WERI-Rb-1 (cell line): ENCODE results near the gene TMF1.

ENCODE experiments used
- DNase-seq: peaks from one replicate; pipeline ENCODE4 v3.0.0-alpha.2; 2020
- H3K27ac ChIP-seq: fragments of 250-450 bp; sonication (Bioruptor Pico); 2 replicates; pipeline ENCODE4 v1.5.1; 2020; ENCODE audit warnings: mild to moderate bottlenecking, moderate library complexity
- H3K27me3 ChIP-seq: fragments of 250-450 bp; sonication (Bioruptor Pico); 2 replicates; pipeline ENCODE4 v1.5.1; 2021; ENCODE audit warnings: mild to moderate bottlenecking, low read depth, moderate library complexity; ENCODE audit not compliant: insufficient read depth, severe bottlenecking
- H3K36me3 ChIP-seq: fragments of 250-450 bp; sonication (Bioruptor Pico); 2 replicates; pipeline ENCODE4 v1.5.1; 2020; ENCODE audit warnings: mild to moderate bottlenecking, moderate library complexity
- H3K4me3 ChIP-seq: 2 replicates; pipeline ENCODE4 v1.5.1; 2011; ENCODE audit warnings: low read depth, mild to moderate bottlenecking, control low read depth, low read length
- H3K9me3 ChIP-seq: fragments of 250-450 bp; sonication (Bioruptor Pico); 2 replicates; pipeline ENCODE4 v1.5.1; 2021; ENCODE audit warnings: mild to moderate bottlenecking, moderate library complexity; ENCODE audit not compliant: severe bottlenecking
- TF ChIP-seq, protein P1 (sequence below): IDR thresholded peaks from 2 replicates; pipeline ENCODE4 v1.5.1; 2011; ENCODE audit warnings: low read depth, mild to moderate bottlenecking, control low read depth, inconsistent platforms, low read length

Gene TMF1

DNA sequence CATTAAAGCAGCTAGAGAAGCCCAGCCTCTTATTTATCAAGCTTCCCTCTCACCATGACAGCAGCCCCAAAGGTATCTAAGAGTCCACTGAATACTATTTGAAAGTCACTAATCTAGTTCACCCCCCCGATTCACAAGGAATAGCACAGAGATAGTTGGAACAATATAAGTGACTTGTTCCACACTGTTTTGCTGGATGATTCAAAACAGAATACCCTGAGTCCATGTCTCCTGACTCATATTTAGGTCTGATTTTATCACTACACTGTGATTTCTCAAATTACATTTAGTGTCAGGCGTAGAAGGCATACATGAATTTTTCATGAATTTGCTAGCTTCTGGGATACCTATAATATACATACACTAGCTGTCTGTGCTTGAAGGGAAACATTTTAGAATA, 20.0 kb downstream of the TMF1 start:
- TF ChIP-seq, protein P1, sequence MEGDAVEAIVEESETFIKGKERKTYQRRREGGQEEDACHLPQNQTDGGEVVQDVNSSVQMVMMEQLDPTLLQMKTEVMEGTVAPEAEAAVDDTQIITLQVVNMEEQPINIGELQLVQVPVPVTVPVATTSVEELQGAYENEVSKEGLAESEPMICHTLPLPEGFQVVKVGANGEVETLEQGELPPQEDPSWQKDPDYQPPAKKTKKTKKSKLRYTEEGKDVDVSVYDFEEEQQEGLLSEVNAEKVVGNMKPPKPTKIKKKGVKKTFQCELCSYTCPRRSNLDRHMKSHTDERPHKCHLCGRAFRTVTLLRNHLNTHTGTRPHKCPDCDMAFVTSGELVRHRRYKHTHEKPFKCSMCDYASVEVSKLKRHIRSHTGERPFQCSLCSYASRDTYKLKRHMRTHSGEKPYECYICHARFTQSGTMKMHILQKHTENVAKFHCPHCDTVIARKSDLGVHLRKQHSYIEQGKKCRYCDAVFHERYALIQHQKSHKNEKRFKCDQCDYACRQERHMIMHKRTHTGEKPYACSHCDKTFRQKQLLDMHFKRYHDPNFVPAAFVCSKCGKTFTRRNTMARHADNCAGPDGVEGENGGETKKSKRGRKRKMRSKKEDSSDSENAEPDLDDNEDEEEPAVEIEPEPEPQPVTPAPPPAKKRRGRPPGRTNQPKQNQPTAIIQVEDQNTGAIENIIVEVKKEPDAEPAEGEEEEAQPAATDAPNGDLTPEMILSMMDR: no peak
- no peaks in the 10 kb centered on the region for H3K9me3 ChIP-seq
- peaks cover 58% of the 10 kb centered on the region for H3K36me3 ChIP-seq
- H3K27me3 ChIP-seq: no peaks in the 10 kb centered on the region
- no peak overlapping the region for H3K27ac ChIP-seq
- H3K4me3 ChIP-seq: no peak overlapping the region
- no peak for DNase-seq

DNA sequence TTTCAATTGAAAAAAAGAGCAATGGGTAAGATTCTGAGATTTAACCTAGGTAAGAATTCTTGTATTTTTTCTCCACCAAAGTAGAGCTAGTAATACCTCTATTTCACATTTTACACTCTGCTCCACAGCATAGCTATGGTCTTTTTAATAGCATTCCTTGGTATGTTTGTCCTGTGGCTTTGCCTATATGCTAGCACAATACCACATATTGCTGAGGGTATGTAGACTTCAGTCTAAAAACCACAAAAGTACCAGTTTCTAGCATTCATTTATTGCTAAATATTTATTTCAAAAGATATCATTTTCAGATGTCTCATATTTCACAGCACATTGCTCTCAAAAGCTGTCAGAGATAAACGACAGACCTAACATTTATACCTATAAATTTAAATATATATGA, 20.5 kb downstream of the TMF1 start:
- no peak overlapping the region for H3K27ac ChIP-seq
- DNase-seq: no peak
- peaks cover 59% of the 10 kb centered on the region for H3K36me3 ChIP-seq
- no peaks in the 10 kb centered on the region for H3K9me3 ChIP-seq
- H3K27me3 ChIP-seq: no peaks in the 10 kb centered on the region
- TF ChIP-seq, protein P1: no peak
- H3K4me3 ChIP-seq: no peak overlapping the region

DNA sequence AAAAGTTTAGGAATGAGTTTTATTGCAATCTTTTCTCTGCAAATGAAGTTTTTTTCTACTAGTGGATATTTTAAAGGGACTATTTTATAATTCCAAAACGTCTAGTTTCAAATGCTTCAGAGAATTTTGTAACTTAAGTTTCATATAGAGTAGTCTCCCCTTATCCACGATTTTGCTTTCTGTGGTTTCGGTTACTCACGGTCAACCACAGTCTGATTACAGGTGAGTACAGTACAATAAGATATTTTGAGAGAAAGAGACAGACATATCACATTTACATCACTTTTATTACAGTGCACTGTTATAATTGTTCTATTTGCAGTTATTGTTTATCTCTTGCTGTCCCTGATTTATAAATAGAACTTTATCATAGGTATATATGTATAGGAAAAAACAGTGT, 31.3 kb downstream of the TMF1 start:
- Histone ChIP-seq H3K27ac (no peak overlapping the region), H3K9me3 (no peaks in the 10 kb centered on the region), H3K4me3 (no peak overlapping the region), H3K27me3 (no peaks in the 10 kb centered on the region), H3K36me3 (peaks cover 12% of the 10 kb centered on the region)
- no peak for DNase-seq
- TF ChIP-seq, protein P1: no peak

GRCh38 chr3:69020424-69020823, 31.7 kb downstream of the TMF1 start:
- TF ChIP-seq, protein P1: no peak
- H3K27me3 ChIP-seq: no peaks in the 10 kb centered on the region
- DNase-seq: no peak
- H3K27ac ChIP-seq: no peak overlapping the region
- peaks cover 8% of the 10 kb centered on the region for H3K36me3 ChIP-seq
- no peak overlapping the region for H3K4me3 ChIP-seq
- no peaks in the 10 kb centered on the region for H3K9me3 ChIP-seq

DNA sequence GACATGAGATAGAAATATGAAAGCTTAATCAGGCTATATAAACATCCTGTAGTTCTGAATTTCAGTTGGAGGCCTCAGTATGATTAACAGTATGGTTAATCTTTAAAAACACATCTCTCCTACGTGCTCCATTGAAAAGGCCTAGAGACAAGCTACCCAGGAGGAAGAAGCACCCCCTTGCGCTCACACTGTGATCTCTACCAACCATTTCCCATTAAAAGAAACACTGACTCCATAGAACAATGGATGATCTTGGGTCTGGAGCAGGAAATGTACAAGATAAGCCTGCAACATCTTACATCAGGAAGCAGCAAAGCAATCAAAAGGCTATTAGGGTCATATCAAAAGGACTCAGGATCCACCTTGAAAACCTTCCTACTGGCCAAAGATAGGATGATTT, 35.2 kb downstream of the TMF1 start:
- Histone ChIP-seq H3K36me3 (no peaks in the 10 kb centered on the region; the same call in 1 of the 2 replicates), H3K27ac (no peak overlapping the region), H3K27me3 (no peaks in the 10 kb centered on the region), H3K4me3 (no peak overlapping the region), H3K9me3 (no peaks in the 10 kb centered on the region)
- TF ChIP-seq, protein P1: no peak
- no peak for DNase-seq

DNA sequence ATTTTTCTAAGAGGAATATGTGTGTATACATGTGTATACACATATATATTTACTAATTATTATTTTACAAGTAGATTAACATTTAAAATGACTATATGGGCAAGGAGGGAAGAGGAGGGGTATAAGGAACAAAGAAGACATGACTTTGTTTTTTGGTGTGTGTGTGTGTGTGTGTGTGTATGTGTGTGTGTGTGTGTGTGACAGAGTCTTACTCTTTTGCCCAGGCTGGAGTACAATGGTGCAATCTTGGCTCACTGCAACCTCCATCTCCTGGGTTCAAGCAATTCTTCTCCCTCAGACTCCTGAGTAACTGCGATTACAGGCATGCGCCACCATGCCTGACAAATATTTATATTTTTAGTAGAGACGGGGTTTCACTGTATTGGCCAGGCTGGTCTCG, 36.0 kb downstream of the TMF1 start:
- no peaks in the 10 kb centered on the region for H3K36me3 ChIP-seq
- no peak overlapping the region for H3K27ac ChIP-seq
- H3K27me3 ChIP-seq: no peaks in the 10 kb centered on the region
- H3K4me3 ChIP-seq: no peak overlapping the region
- H3K9me3 ChIP-seq: no peaks in the 10 kb centered on the region
- TF ChIP-seq, protein P1: no peak
- no peak for DNase-seq
